Activated CD8-positive, alpha-beta memory T cell treated with anti-CD3 and anti-CD28 coated beads for 36 hours (primary cell): ENCODE data around the gene RBMS1. TPM values are rescaled to one million over a fixed set of nuclear protein-coding genes. Genes with fewer than 3 reads are reported as not detected.
"Not testable (repeated sequence)": the region's sequence is repeated elsewhere in the genome, so short reads cannot be mapped to it uniquely, and the experiment has no call there.

Source experiments
- CTCF ChIA-PET: fragments of 350-600 bp; sonication (Branson Sonifier 250); formaldehyde crosslinking; loops from one replicate; lab custom pipeline; 2021; ENCODE audit warnings: antibody characterized with exemption; lab: Charles Lee
- POLR2A ChIA-PET: fragments of 350-600 bp; sonication (Branson Sonifier 250); formaldehyde crosslinking; loops from one replicate; lab custom pipeline; 2021; ENCODE audit warnings: antibody characterized with exemption; lab: Charles Lee
- total RNA-seq, 2 experiments: library from RNA; stranded (reverse); gene quantifications; one replicate each; pipeline ENCODE4 v1.2.3, GENCODE V29; 2021

RBMS1 gene
- total RNA-seq, 2 experiments from 2014 or later, result 40.5 to 42.1 TPM

DNA sequence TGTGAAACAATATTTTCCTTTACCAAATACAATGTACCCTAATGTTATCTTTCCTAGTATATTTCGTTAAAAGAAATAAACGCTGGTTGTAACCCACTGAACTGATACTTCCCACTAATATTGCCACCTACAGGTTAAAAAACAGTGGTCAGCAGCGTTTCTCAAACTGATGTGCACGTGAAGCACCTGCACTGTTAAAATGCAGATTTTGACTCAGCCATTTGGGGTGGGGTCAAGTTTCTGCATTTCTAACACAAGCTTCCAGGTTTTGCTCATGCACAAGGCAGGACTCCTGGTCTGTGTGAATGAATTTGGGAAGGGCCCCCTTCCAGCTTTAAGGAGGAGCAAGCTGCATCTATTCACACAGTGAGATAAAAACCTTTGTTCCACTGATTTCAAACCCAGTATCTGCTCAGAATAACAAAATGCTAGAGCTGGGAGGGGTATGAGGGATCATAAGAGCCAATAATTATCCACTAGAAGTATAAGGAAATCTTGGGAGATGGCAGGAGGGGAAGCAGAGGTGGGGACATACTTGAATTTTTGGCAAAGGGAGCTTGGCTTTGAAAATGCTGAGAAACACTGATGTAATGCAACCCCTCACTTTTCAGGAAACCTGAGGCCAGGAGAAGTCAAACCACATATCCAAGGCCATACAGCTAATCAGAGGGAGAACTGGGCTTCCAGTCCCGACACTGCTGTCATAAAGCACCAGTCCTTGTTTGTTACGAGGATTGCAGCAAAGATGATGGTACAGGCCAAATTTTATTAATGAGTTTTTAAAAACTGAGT is 116.2 kb downstream of the RBMS1 start:
- CTCF ChIA-PET, result interaction anchor here (1.5 to 2.2 kb wide), 2 partner anchors 14 to 26 kb away, joined by 3 to 4 read pairs; no protein-coding TSS in a partner anchor
- POLR2A ChIA-PET, result no interaction called here

GRCh38 chr2:160376576-160376975 is 117.0 kb downstream of the RBMS1 start:
- ChIA-PET CTCF (interaction anchor here (1.5 to 2.2 kb wide), 2 partner anchors 13 to 27 kb away, joined by 3 to 4 read pairs; no protein-coding TSS in a partner anchor), POLR2A (no interaction called here)

DNA sequence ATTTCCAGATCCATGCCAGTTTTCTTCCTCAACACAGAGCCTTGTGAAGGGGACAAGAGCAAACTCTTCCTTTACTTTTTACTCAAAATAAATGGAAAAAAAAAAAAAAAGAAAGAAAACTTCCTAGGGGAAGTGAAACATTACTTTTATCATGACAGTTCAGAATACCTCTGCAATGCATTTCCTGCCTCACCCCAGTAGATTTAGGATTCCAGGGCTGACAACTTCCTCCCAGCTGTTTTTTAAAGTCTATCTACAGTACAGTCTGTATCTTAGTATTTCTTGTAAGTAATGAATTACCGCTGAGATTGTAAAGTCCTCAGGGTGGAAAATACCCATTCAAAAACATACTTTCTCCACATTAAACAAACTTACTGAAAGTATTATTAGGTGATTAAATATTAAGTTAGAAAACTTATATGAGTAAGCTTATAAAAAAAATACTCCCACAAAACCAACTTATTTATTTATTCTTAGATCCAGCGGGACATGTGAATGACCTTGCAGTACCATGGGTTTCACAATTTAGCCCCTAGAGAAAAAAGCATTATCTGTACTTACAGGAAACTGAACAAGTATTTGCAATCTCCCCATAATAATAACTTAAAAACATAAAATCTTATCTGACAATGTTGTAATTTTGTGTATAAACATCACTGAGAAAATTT is 117.7 kb downstream of the RBMS1 start:
- ChIA-PET POLR2A (no interaction called here), CTCF (interaction anchor here (1.2 to 2.2 kb wide), 2 partner anchors 28 to 52 kb away, joined by 3 to 4 read pairs; no protein-coding TSS in a partner anchor)

- ChIA-PET POLR2A (no interaction called here), CTCF (interaction anchor here (1.2 kb wide), 2 partner anchors 14 to 51 kb away, joined by 3 to 4 read pairs; no protein-coding TSS in a partner anchor)
Observed at GRCh38 chr2:160375037-160375436, 118.6 kb downstream of the RBMS1 start.

DNA sequence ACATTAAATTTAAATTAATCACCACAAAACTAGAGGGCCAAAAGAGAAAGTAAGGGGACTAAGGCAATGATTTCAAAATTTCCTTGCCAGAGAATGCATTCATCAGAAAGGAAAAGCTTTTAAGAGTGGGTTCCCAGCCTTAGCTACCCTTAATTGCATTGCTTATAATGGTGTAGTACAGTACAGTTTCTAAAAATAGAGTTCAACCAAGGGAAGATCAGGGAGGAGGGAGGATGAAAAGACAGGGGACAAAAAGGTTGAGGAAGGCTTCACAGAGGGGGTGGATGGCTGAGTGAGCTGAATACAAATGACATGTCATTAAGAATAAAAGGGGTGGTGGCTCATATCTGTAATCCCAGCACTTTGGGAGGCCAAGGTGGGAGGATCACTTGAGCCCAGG is 119.9 kb downstream of the RBMS1 start:
- ChIA-PET POLR2A (no interaction called here), CTCF (interaction anchor here (1.0 kb wide), 1 partner anchor 33 kb away, joined by 3 read pairs; no protein-coding TSS in a partner anchor)

DNA sequence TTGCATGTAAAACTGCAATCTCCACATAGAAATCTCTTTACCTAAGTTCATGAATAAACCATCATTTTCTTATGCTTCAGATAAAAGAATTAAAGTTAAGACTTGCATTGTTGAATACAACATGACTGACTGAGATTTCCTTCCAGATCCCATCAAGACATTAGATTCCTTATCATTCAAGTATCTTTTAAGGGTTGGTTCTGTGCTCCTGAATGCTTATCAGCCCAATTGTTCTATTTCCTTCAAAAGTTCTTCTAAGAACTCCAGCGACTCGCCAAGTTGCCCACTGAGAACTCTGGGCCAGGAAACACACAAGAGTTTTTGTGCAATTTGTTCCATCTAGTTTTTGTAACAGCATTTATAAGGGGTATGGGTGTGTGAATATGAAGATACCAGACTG is 120.3 kb downstream of the RBMS1 start:
- CTCF ChIA-PET, result interaction anchor here (1.0 kb wide), 1 partner anchor 34 kb away, joined by 3 read pairs; no protein-coding TSS in a partner anchor
- POLR2A ChIA-PET, result no interaction called here

- POLR2A ChIA-PET, result no interaction called here
Observed at GRCh38 chr2:160372585-160372984, 121.0 kb downstream of the RBMS1 start.

DNA sequence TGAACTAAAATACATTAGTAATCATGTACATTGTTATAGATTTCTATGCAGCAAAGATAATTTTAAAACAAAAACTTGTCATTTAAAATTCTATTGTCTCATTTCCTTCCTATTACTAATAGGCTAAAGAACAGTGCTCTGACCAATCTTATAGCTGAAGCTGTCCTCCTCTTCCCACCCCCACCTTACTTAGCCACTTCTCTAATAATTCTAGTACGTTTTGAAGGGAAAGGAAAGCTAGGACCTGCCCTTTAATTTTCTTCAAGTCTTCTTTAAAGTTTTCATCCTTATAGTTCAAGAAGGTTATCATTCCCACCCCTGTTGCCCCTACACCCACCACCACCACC is 121.6 kb downstream of the RBMS1 start:
- ChIA-PET CTCF (no interaction called here), POLR2A (no interaction called here)

More at GRCh38 chr2:160372585-160372984, 121.0 kb downstream of the RBMS1 start:
- CTCF ChIA-PET, result interaction anchor here (1.0 kb wide), 1 partner anchor 34 kb away, joined by 3 read pairs; no protein-coding TSS in a partner anchor

- POLR2A ChIA-PET, result no interaction called here
- CTCF ChIA-PET, result no interaction called here
Observed at GRCh38 chr2:160371251-160372009, 122.2 kb downstream of the RBMS1 start.

DNA sequence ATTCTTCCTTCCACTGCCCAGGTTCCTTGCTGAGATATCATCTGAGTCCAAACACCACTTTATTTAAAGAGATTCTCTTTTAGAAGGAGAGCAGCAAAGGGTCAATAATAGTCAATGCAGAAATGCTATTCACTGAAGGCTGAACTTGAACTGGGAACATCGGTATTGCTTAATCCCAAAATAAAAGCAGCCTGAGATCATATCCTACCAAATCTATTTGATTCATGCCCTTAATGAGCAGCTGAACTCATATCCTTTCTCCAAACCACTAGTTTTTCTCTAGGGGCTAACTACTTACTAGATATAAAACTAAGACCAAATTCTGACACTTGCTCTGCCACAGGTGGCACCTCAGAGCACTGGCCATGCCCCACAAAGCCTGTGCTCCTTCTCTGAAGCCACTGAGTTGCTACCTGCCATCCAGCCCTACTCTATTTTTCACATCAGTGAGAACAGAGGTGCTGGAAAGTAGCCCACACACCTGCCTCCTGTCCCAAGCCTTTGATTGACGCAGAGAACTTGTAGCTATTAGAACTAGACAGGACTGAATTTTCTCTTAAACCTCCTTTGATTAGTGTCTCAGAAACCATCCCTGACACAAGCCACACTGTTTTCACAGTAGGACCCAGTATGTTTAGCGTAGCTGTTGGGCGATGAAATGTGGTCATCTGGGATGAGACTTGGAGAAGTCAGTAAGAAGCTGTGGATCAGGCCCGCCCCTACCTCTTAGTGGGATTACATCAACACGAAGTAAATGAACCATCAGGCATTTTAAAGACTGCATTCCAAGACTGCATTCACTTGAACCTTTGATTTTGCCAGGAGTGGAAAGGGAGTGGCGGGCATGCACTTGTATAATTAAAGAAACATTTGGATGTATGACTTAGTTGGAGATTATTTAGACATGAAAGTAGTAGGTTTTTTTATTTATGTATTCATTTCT is 124.3 kb downstream of the RBMS1 start:
- CTCF ChIA-PET, result no interaction called here
- POLR2A ChIA-PET, result interaction anchor here (0.6 kb wide), 1 partner anchor 367 kb away, joined by 8 read pairs; no protein-coding TSS in a partner anchor

GRCh38 chr2:160367887-160368286 is 125.7 kb downstream of the RBMS1 start:
- CTCF ChIA-PET, result interaction anchor here (1.1 kb wide), 1 partner anchor 70 kb away, joined by 3 read pairs; no protein-coding TSS in a partner anchor
- POLR2A ChIA-PET, result no interaction called here

GRCh38 chr2:160367139-160367538 is 126.5 kb downstream of the RBMS1 start:
- CTCF ChIA-PET, result interaction anchor here (1.3 kb wide), 1 partner anchor 44 kb away, joined by 3 read pairs; no protein-coding TSS in a partner anchor
- POLR2A ChIA-PET, result not testable (repeated sequence)

DNA sequence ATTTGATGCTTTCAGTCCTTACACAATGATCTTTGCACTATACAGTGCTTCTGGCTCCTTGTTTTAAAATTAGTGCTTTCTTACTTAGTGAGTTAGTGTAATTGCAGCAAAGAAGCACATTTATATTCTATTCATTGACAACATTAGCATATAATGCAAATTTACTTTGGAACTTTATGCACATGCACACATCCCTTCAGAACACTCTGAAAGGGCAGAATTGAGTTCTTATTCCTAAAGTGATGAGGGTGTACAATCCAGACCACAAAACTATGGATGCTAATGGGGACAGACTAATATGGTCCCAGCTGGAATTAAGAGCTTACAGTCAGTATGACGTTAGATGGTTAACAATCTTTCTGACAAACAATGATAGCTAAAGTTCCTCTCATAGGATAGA is 127.1 kb downstream of the RBMS1 start:
- ChIA-PET CTCF (interaction anchor here (0.5 to 1.3 kb wide), 2 partner anchors 24 to 43 kb away, joined by 3 read pairs; no protein-coding TSS in a partner anchor), POLR2A (no interaction called here)

- ChIA-PET POLR2A (interaction anchor here (0.6 kb wide), 1 partner anchor 30 kb away, joined by 3 read pairs; no protein-coding TSS in a partner anchor), CTCF (interaction anchor here (0.5 to 1.3 kb wide), 2 partner anchors 25 to 43 kb away, joined by 3 read pairs; no protein-coding TSS in a partner anchor)
Observed at GRCh38 chr2:160365716-160366367, 127.8 kb downstream of the RBMS1 start.

DNA sequence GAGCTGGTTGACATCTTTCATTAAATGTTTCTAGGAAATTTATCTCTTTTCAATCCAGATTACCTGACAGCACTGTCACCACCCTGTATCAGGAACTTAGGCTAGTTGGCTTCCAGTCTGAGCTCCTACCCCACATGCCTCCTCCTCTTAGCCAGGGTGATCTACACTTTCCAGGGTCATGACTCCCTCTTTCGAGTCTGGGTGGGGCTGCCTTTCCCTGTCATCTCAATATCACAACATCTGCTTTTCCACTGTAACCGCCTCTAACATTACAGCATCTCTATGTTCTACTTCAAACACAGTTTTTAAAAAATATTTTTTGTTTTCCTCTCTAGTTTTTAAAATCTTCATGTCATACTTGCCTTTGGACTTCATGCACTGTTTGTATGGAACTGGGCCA is 129.2 kb downstream of the RBMS1 start:
- ChIA-PET POLR2A (no interaction called here), CTCF (no interaction called here)

DNA sequence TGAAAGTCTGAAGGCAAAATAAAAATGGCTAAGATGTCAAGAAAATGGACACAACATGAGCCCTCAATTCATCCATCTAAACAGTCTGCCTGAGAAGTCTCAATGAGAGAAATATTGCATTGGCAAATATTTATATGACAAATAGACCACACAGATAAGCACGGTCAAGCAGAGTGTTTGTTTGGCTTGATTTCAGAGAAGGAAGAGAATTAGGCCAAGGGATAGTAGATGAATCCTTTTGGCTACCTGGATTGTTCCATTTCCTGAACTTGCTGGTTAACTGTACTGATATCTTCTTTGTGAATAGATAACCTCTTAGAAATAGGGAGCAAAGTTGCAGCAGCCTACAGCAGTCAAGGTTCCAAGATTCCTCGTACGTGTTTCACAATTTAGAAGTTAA is 129.6 kb downstream of the RBMS1 start:
- ChIA-PET CTCF (interaction anchor here (1.0 kb wide), 1 partner anchor 13 kb away, joined by 3 read pairs; no protein-coding TSS in a partner anchor), POLR2A (no interaction called here)

DNA sequence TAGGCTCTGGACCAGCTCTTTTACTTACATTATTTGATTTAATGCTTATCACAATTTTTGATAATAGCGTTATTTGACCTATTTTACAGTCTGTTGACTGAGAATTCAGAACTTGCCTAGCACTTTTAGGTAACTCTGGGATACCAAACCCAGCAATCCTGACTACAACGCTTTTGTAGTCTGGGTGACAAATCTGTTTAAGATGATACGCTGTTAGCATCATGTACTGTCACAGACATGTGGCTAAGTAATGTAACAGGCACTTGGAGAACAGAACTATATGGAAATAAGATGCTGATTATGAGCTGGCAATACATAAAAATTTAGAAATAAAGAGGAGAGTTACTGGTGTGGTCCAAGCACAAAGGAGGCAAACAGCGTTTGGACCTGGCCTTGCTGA is 130.6 kb downstream of the RBMS1 start:
- POLR2A ChIA-PET, result no interaction called here
- CTCF ChIA-PET, result interaction anchor here (1.0 kb wide), 1 partner anchor 14 kb away, joined by 3 read pairs; no protein-coding TSS in a partner anchor
